Measurements from ENCODE around the gene DAD1. TPM values are rescaled to one million over a fixed set of nuclear protein-coding genes. Genes with fewer than 3 reads are reported as not detected.

DAD1 gene
- total and polyA plus RNA-seq, 7 donors, result 115 to 274 (median 160) TPM

- Histone ChIP-seq H3K36me3 (no peaks in the 10 kb centered on the region), H3K9me3 (no peaks in the 10 kb centered on the region), H3K27ac (no peak overlapping the region), H3K4me1 (peaks cover 0 to 41% (median 22%) of the 10 kb centered on the region in 4 donors), H3K27me3 (no peaks in the 10 kb centered on the region), H3K4me3 (no peak overlapping the region)
- intact Hi-C loops (cut with DNase I), result loop anchor here (5.0 to 10.0 kb wide), 3 partner anchors 156 to 263 kb away; no protein-coding TSS in a partner anchor
- WGBS, 2 donors, result 50 to 69% methylated on average over 1 of the region's 1 CpG
- no peak for TF ChIP-seq POLR2A (IDR thresholded peaks at IDR 0.05)
- no peak for DNase-seq
These were observed 30.0 kb downstream of the DAD1 start for GRCh38 chr14:22559041-22559440.

- no peaks in the 10 kb centered on the region for H3K36me3 ChIP-seq
- no peak for TF ChIP-seq POLR2AphosphoS5 (IDR thresholded peaks at IDR 0.05)
- TF ChIP-seq EP300 (IDR thresholded peaks at IDR 0.05), result no peak
- no peak for TF ChIP-seq POLR2A (IDR thresholded peaks at IDR 0.05)
- no peak for TF ChIP-seq CTCF (IDR thresholded peaks at IDR 0.05)
- no peaks in the 10 kb centered on the region for H3K27me3 ChIP-seq
- H3K4me1 ChIP-seq, result peaks cover 0 to 34% (median 15%) of the 10 kb centered on the region in 4 donors
- WGBS, 2 donors, result 71 to 78% methylated on average over 25 of the region's 25 CpGs
- H3K27ac ChIP-seq, result no peak overlapping the region
- DNase-seq, result no peak
- no peaks in the 10 kb centered on the region for H3K9me3 ChIP-seq
- H3K4me3 ChIP-seq, result no peak overlapping the region
- intact Hi-C loops (cut with DNase I), result loop anchor here (5.0 to 10.0 kb wide), 3 partner anchors 156 to 264 kb away; no protein-coding TSS in a partner anchor
These were observed 30.7 kb downstream of the DAD1 start for GRCh38 chr14:22558221-22558913.

GRCh38 chr14:22557846-22558220 lies 31.2 kb downstream of the DAD1 start:
- H3K4me3 ChIP-seq, result no peak overlapping the region
- H3K27ac ChIP-seq, result peak overlapping the region in 2 of 4 donors; percentile 62 to 71
- WGBS, 2 donors, result 67 to 73% methylated on average over 1 of the region's 1 CpG
- intact Hi-C loops (cut with DNase I), result loop anchor here (1.0 to 10.0 kb wide), 4 partner anchors 95 to 264 kb away; no protein-coding TSS in a partner anchor
- peaks cover 0 to 32% (median 15%) of the 10 kb centered on the region in 4 donors for H3K4me1 ChIP-seq
- DNase-seq, result no peak
- no peaks in the 10 kb centered on the region for H3K9me3 ChIP-seq
- H3K36me3 ChIP-seq, result no peaks in the 10 kb centered on the region
- no peaks in the 10 kb centered on the region for H3K27me3 ChIP-seq
- TF ChIP-seq CTCF (IDR thresholded peaks at IDR 0.05) (no peak), POLR2A (IDR thresholded peaks at IDR 0.05) (no peak), EP300 (IDR thresholded peaks at IDR 0.05) (no peak), POLR2AphosphoS5 (IDR thresholded peaks at IDR 0.05) (no peak)

- peak; percentile 90 for DNase-seq
- no peaks in the 10 kb centered on the region for H3K9me3 ChIP-seq
- TF ChIP-seq POLR2AphosphoS5 (IDR thresholded peaks at IDR 0.05) (peak in 1 of 4 donors; percentile 24), EP300 (IDR thresholded peaks at IDR 0.05) (no peak), POLR2A (IDR thresholded peaks at IDR 0.05) (no peak), CTCF (IDR thresholded peaks at IDR 0.05) (peak; percentile 98 to 100 (median 100))
- H3K36me3 ChIP-seq, result no peaks in the 10 kb centered on the region
- H3K27ac ChIP-seq, result peak overlapping the region; percentile 50 to 71 (median 62)
- intact Hi-C loops (cut with DNase I), result loop anchor here (1.0 to 10.0 kb wide), 4 partner anchors 96 to 265 kb away; no protein-coding TSS in a partner anchor
- no peaks in the 10 kb centered on the region for H3K27me3 ChIP-seq
- 5 to 8% methylated on average over 28 of the region's 28 CpGs for WGBS, 2 donors
- H3K4me1 ChIP-seq, result peaks cover 0 to 25% (median 15%) of the 10 kb centered on the region in 4 donors
- H3K4me3 ChIP-seq, result peak overlapping the region; percentile 21 to 46 (median 34)
These were observed 31.9 kb downstream of the DAD1 start for GRCh38 chr14:22556990-22557623.

All from sigmoid colon (tissue), 7 donors.